Inferior parietal cortex (tissue), 1 donor: ENCODE results near the gene PLA2G2E.
"Not testable (repeated sequence)": the region's sequence is repeated elsewhere in the genome, so short reads cannot be mapped to it uniquely, and the experiment has no call there.

Experiments
- DNase-seq: peaks from one replicate; pipeline ENCODE4 v3.0.0-alpha.2; 2016; ENCODE audit errors: extremely low spot score

Gene PLA2G2E

DNA sequence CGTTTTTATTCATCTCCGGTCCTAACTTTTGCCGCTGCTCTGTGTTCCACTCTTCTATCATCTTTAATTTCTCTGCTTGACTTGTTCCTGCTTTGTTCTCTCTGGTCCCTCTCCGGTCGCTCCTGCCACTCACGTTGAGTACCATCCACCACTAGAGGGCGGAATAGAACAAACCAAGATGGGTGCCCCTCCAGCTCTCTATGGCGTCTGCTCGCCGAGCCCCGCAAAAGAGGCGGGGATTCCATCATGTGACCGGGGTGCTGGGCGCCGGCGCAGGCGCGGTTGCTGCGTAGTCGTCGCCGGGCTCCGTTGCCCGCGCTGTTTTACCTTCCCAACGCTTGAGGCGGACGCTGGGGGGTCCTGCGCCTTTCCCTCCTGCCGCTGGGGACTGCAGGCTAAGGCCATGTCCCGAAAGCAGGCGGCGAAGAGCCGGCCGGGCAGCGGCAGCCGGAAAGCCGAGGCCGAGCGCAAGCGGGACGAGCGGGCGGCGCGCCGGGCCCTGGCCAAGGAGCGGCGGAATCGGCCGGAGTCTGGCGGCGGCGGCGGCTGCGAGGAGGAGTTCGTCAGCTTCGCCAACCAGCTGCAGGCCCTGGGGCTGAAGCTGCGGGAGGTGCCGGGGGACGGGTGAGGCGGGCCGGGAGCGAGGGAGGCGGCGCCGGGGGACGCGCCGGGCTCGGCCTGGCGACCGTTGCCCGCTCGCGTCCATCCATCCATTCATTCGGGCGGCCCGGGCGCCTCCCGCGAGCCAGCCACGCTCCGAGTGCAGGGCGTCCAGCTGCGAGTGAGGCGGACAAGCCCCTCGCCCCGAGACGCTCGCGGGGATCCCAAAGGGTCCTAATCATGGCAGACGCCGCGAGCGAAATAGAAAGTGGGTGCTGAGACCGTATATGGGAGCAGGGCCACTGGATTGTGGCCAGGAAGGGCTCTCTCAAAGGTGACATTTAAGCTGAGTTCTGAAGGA lies 41.0 kb downstream of the PLA2G2E start, which contains the start of gene OTUD3:
OTUD3 (plus strand) TSS at position 285 of the 961 bp plus-strand sequence; CDS start at position 404, 119 bp downstream.
- DNase-seq = peak; percentile 100

DNA sequence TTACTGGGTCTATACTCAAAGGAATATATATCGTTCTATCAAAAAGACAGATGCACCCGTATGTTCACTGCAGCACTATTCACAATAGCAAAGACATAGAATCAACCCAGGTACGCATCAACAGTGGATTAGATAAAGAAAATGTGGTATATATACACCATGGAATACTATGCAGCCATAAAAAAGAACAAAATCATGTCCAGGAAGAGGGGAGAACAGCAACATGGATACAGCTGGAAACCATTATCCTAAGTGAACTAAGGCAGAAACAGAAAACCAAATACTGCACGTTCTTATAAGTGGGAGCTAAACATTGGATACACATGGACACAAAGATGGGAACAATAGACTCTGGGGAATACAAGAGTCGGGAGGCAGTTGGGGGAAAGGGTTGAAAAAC lies 42.6 kb downstream of the PLA2G2E start:
- DNase-seq = not testable (repeated sequence)

DNA sequence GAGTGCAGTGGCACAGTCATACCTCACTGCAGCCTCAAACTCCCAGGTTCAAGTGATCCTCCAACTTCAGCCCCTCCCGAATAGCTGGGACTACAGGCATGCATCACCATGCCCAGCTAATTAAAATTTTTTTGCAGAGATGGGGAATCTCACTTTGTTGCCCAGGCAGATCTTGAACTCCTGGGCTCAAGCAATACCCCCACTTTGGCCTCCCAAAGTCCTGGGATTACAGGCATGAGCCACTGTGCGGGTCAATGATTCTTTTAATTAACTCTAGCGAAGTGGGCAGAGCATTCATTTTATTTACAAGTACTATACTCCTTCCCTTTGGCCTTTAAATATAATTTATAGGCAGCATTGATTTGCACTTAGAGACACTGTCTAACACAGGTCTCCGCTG lies 43.8 kb downstream of the PLA2G2E start:
- no peak for DNase-seq

DNA sequence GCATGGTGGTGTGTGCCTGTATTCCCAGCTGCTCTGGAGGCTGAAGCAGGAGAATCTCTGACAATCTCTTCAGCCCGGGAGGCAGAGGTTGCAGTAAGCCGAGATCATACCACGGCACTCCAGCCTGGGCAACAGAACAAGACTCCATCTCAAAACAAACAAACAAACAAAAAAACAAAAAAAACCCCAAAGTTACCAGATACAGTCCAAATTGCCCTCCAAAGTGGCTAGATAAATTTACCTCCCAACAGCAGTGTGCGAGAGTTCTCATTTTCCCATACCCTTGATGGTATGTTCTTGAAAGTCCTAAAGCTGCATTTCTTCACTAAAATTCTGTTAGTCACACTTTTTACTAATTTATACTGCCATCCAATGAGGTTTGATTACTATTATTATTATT lies 44.2 kb downstream of the PLA2G2E start:
- no peak for DNase-seq

DNA sequence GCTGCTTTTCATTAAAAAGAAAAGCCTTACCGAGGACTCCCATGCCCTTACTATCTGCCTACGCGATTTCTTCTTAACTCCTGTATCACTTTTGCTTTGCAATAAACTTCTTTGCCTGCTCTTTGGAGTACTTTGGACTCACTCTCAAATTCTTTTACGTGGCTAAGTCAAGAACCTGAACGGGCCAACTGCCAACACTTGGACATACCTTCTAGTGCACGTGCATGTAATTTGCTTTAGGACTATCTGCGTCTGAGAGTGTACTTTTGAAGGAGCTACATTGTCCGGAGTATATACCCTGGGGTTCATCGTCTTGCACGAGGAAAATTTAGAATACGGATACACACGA lies 44.8 kb downstream of the PLA2G2E start:
- DNase-seq = no peak

DNA sequence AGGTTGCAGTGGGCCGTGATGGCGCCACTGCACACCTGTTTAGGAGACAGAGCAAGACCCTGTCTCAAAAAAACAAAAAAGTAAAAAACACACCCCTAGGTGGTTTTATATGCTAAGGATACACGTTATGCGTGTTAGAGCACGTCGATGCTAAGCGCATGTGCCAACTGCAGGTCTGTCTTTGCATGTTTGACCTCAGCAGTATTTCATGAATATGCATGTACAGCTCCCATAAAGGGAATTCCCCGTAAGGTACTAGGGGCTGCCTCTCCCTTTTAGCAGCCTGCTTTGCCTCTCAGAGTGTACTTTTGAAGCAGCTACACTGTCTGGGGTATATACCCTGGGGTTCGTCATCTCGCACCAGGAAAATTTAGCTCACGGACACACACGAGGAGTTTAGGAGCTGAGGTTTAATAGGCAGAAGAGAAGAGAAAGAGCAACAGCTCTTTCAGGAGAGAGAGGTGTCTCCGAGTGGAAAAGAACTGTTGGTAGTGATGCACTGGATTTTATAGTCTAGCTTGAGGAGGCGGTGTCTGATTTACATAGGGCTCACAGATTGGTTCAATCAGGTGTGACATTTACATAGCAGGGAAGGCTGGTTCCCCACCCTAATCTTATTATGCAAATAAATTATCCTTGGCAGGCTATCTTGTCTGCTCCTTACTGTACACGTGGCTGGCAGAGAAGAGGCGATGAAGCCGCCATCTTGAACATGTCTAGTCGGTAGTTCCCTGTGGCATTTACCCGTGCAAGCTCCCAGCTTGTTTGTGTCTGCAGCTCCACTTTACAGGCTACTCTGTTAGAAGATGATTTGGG lies 45.4 kb downstream of the PLA2G2E start:
- DNase-seq = no peak

DNA sequence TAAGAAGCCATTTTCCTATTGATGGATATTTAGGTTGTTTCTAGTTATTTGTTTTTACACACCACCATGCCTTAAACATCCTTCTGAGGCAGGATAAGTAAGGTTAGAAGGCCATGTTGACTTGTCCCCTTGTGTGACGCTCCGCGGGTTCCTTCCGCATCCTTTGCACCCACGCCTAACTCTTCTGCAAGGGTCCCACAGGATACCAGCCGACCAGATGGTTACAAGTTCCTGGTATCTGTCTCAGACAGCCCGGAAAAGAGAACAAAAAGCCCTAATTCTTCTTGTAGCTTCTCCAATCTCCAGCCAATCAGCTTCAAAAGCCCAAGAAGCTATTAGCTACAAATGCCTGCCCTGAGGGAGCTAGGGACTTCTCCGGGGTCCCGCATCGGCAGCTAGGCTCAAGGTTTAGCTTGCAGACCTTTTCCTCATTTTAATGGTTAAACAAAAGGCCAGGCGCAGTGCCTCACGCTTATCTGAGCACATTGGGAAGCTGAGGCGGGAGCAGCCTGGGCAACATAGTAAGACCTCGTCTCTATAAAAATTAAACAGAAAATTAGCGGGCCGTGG lies 46.2 kb downstream of the PLA2G2E start:
- no peak for DNase-seq

DNA sequence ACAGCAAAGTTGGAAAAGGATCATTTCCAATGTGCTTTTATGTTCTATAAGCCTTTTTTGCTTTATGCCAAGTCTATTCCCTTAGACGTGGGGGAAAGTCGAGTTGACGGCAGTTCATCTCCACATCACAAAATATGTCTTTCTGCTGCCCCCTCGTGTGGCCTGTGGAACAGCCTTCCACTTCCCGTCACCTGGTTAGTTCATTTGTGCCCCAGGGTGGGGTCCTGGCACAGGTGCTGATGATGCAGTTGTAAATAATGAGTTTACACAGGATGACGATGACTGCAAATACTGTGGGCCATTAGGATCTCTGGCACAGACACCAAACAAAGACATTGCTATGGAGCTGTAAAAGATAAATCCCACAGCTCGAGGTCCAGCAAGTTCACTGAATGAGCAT lies 51.2 kb downstream of the PLA2G2E start:
- no peak for DNase-seq
